Subcutaneous abdominal adipose tissue (tissue), 5 donors: Measurements from ENCODE around the gene PRSS8.

ENCODE experiments used
- H3K27ac ChIP-seq: one replicate; pipeline ENCODE4 v1.7.0; 2013; ENCODE audit warnings: low read depth, mild to moderate bottlenecking, inconsistent platforms, low read length, moderate library complexity
- H3K27me3 ChIP-seq, 5 donors: one replicate each; pipeline ENCODE4 v1.7.0; 2013; ENCODE audit warnings: low read length in 5 of 5, inconsistent platforms in 1 of 5; ENCODE audit not compliant: control insufficient read depth in 5 of 5, insufficient read depth in 4 of 5
- H3K36me3 ChIP-seq, 5 donors: one replicate each; pipeline ENCODE4 v1.7.0; 2013; ENCODE audit warnings: low read length in 5 of 5; ENCODE audit not compliant: control insufficient read depth in 5 of 5, insufficient read depth in 5 of 5
- H3K4me1 ChIP-seq, 5 donors: one replicate each; pipeline ENCODE4 v1.7.0; 2013; ENCODE audit warnings: low read length in 5 of 5, mild to moderate bottlenecking in 3 of 5, moderate library complexity in 1 of 5; ENCODE audit not compliant: control insufficient read depth in 5 of 5, insufficient read depth in 5 of 5
- H3K4me3 ChIP-seq, 5 donors: one replicate each; pipeline ENCODE4 v1.7.0; 2013; ENCODE audit warnings: low read length in 5 of 5, low read depth in 1 of 5
- H3K9ac ChIP-seq, 5 donors: one replicate each; pipeline ENCODE4 v1.7.0; 2013; ENCODE audit warnings: low read length in 5 of 5, mild to moderate bottlenecking in 4 of 5, moderate library complexity in 3 of 5
- H3K9me3 ChIP-seq, 5 donors: one replicate each; pipeline ENCODE4 v1.7.0; 2013; ENCODE audit warnings: low read length in 5 of 5; ENCODE audit not compliant: control insufficient read depth in 5 of 5
- donor health status: healthy.
- donor health status: healthy.
- donor health status: healthy.
- donor health status: healthy.
- donor health status: healthy.

Gene PRSS8

DNA sequence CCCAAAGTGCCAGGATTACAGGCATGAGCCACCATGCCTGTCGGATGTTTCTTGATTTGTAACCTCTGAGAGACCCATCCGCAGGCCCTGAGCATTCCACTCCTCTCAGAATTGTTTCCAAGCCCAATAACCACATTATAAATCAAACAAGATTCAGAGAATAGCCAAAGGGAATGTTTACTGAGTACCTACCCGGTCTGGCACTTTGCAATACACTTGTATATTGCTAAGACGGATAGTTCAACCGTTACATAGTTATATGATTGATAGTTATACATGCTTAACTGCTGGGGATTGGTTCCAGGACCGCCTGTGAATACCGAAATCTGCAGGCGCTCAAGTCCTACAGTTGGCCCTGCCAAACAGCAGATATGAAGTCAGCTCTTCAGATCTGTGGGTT, 21.1 kb downstream of the PRSS8 start:
- H3K4me1 ChIP-seq, result peaks cover 7 to 44% (median 33%) of the 10 kb centered on the region in 5 donors
- no peak overlapping the region for H3K4me3 ChIP-seq
- peaks cover 0 to 43% (median 35%) of the 10 kb centered on the region in 5 donors for H3K36me3 ChIP-seq
- H3K27me3 ChIP-seq, result no peaks in the 10 kb centered on the region
- peak overlapping the region; percentile 65 for H3K27ac ChIP-seq
- no peak overlapping the region for H3K9ac ChIP-seq
- no peaks in the 10 kb centered on the region for H3K9me3 ChIP-seq

- Histone ChIP-seq H3K4me1 (peaks cover 6 to 48% (median 36%) of the 10 kb centered on the region in 5 donors), H3K4me3 (no peak overlapping the region), H3K36me3 (peaks cover 0 to 39% (median 38%) of the 10 kb centered on the region in 5 donors), H3K27me3 (no peaks in the 10 kb centered on the region), H3K9ac (peak overlapping the region in 2 of 5 donors; percentile 6 to 21), H3K9me3 (no peaks in the 10 kb centered on the region), H3K27ac (peak overlapping the region; percentile 65)
Measured at GRCh38 chr16:31113121-31114120, 22.1 kb downstream of the PRSS8 start.

- H3K4me1 ChIP-seq, result peaks cover 5 to 49% (median 36%) of the 10 kb centered on the region in 5 donors
- no peak overlapping the region for H3K4me3 ChIP-seq
- H3K9me3 ChIP-seq, result no peaks in the 10 kb centered on the region
- peak overlapping the region in 1 of 5 donors; percentile 6 for H3K9ac ChIP-seq
- no peaks in the 10 kb centered on the region for H3K27me3 ChIP-seq
- H3K27ac ChIP-seq, result peak overlapping the region; percentile 65
- peaks cover 0 to 39% (median 38%) of the 10 kb centered on the region in 5 donors for H3K36me3 ChIP-seq
Measured at GRCh38 chr16:31112711-31113110, 22.8 kb downstream of the PRSS8 start.

- Histone ChIP-seq H3K4me3 (no peak overlapping the region), H3K4me1 (peaks cover 6 to 48% (median 36%) of the 10 kb centered on the region in 5 donors), H3K9me3 (no peaks in the 10 kb centered on the region), H3K27me3 (no peaks in the 10 kb centered on the region), H3K36me3 (peaks cover 0 to 39% (median 38%) of the 10 kb centered on the region in 5 donors), H3K27ac (peak overlapping the region; percentile 65), H3K9ac (peak overlapping the region in 1 of 5 donors; percentile 6)
Measured at GRCh38 chr16:31111881-31112466, 23.6 kb downstream of the PRSS8 start.

- Histone ChIP-seq H3K4me1 (peaks cover 6 to 44% (median 43%) of the 10 kb centered on the region in 5 donors), H3K27ac (no peak overlapping the region), H3K9me3 (no peaks in the 10 kb centered on the region), H3K4me3 (no peak overlapping the region), H3K27me3 (no peaks in the 10 kb centered on the region), H3K36me3 (peaks cover 0 to 39% (median 38%) of the 10 kb centered on the region in 5 donors), H3K9ac (no peak overlapping the region)
Measured at GRCh38 chr16:31110106-31111034, 25.2 kb downstream of the PRSS8 start.

DNA sequence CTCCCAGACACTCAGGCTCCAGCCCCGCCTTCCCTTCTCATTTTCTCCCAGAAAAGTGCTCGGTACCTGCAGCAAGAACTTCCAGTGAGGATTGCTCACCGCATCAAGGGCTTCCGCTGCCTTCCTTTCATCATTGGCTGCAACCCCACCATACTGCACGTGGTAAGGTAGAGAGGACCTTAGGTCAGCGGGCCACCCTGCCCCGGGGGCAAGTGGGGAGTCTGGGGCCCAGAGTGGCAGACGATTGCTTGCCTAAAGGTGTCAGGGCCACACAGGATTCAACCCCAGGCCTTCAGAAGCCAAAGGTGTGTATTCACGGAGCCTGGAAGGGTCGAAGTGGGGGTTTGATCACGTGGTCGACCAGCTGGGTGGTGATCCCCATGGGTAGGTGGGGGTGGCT, 25.9 kb downstream of the PRSS8 start:
- H3K9me3 ChIP-seq, result no peaks in the 10 kb centered on the region
- H3K9ac ChIP-seq, result no peak overlapping the region
- no peaks in the 10 kb centered on the region for H3K27me3 ChIP-seq
- peaks cover 0 to 39% (median 38%) of the 10 kb centered on the region in 5 donors for H3K36me3 ChIP-seq
- H3K4me3 ChIP-seq, result peak overlapping the region in 1 of 5 donors; percentile 82
- peaks cover 6 to 43% (median 42%) of the 10 kb centered on the region in 5 donors for H3K4me1 ChIP-seq
- H3K27ac ChIP-seq, result no peak overlapping the region

GRCh38 chr16:31108794-31109558, 26.6 kb downstream of the PRSS8 start:
- Histone ChIP-seq H3K27me3 (no peaks in the 10 kb centered on the region), H3K9ac (peak overlapping the region in 4 of 5 donors; percentile 91 to 94 (median 93)), H3K4me1 (peaks cover 6 to 43% (median 38%) of the 10 kb centered on the region in 5 donors), H3K9me3 (no peaks in the 10 kb centered on the region), H3K27ac (peak overlapping the region; percentile 62), H3K4me3 (peak overlapping the region in 4 of 5 donors; percentile 66 to 83 (median 80)), H3K36me3 (peaks cover 0 to 39% (median 38%) of the 10 kb centered on the region in 5 donors)

- Histone ChIP-seq H3K4me1 (peaks cover 2 to 36% (median 31%) of the 10 kb centered on the region in 5 donors), H3K9me3 (no peaks in the 10 kb centered on the region), H3K36me3 (peaks cover 0 to 39% (median 38%) of the 10 kb centered on the region in 5 donors), H3K9ac (peak within 1 kb of the TSS in 4 of 5 donors; percentile 91 to 94 (median 93)), H3K27ac (peak within 1 kb of the TSS; percentile 62), H3K4me3 (peak within 1 kb of the TSS; percentile 19 to 83 (median 77)), H3K27me3 (no peaks in the 10 kb centered on the region)
Measured at GRCh38 chr16:31108035-31108793, 27.3 kb downstream of the PRSS8 start, which contains the start of gene BCKDK. Gene BCKDK, plus strand, starts transcription at chr16:31108386. Its CDS starts 838 bp downstream, at chr16:31109224.
